IgD-negative memory B cell (primary cell): ENCODE data around the gene VWF. TPM values are rescaled to one million over a fixed set of nuclear protein-coding genes. Genes with fewer than 3 reads are reported as not detected.

Experiments
- H3K27ac Mint-ChIP-seq, 3 donors: one replicate each; pipeline ENCODE4 v1.8.0; 2020 to 2022; ENCODE audit warnings: mild to moderate bottlenecking in 3 of 3, mixed read lengths in 3 of 3, moderate library complexity in 1 of 3
- H3K27me3 Mint-ChIP-seq: one replicate; pipeline ENCODE4 v1.8.0; 2021; ENCODE audit warnings: mixed read lengths
- H3K36me3 Mint-ChIP-seq: one replicate; pipeline ENCODE4 v1.8.0; 2020; ENCODE audit warnings: mild to moderate bottlenecking, mixed read lengths
- H3K4me1 Mint-ChIP-seq, 3 donors: one replicate each; pipeline ENCODE4 v1.8.0; 2020 to 2022; ENCODE audit warnings: mixed read lengths in 3 of 3, mild to moderate bottlenecking in 1 of 3
- H3K4me3 Mint-ChIP-seq, 4 donors: one replicate each; pipeline ENCODE4 v1.8.0; 2020 to 2022; ENCODE audit warnings: mild to moderate bottlenecking in 4 of 4, mixed read lengths in 4 of 4, moderate library complexity in 3 of 4
- H3K9me3 Mint-ChIP-seq, 3 donors: one replicate each; pipeline ENCODE4 v1.8.0; 2020 to 2021; ENCODE audit warnings: mixed read lengths in 3 of 3, mild to moderate bottlenecking in 1 of 3
- polyA plus RNA-seq: library from polyadenylated mRNA; unstranded; fragments of 300-500 nt; fragmentation: Illumina TruSeq; gene quantifications from one replicate; pipeline ENCODE4 v1.2.3, GENCODE V29; 2021

The VWF gene
- polyA plus RNA-seq, 1 donor from 2014 or later = 0.11 TPM

GRCh38 chr12:6099316-6099715, 25.2 kb downstream of the VWF start:
- peaks cover 13% of the 10 kb centered on the region for H3K27me3 Mint-ChIP-seq
- no peaks in the 10 kb centered on the region for H3K36me3 Mint-ChIP-seq
- H3K4me3 Mint-ChIP-seq = no peak overlapping the region
- H3K9me3 Mint-ChIP-seq = no peaks in the 10 kb centered on the region
- peaks cover 0 to 8% (median 0%) of the 10 kb centered on the region in 3 donors for H3K4me1 Mint-ChIP-seq
- no peak overlapping the region for H3K27ac Mint-ChIP-seq

GRCh38 chr12:6097411-6097810, 27.1 kb downstream of the VWF start:
- H3K27ac Mint-ChIP-seq = no peak overlapping the region
- H3K27me3 Mint-ChIP-seq = peaks cover 21% of the 10 kb centered on the region
- H3K4me1 Mint-ChIP-seq = peaks cover 0 to 1% (median 0%) of the 10 kb centered on the region in 3 donors
- no peaks in the 10 kb centered on the region for H3K36me3 Mint-ChIP-seq
- no peak overlapping the region for H3K4me3 Mint-ChIP-seq
- H3K9me3 Mint-ChIP-seq = peaks cover 0 to 2% (median 0%) of the 10 kb centered on the region in 3 donors

GRCh38 chr12:6096527-6096926, 27.9 kb downstream of the VWF start:
- Mint-ChIP-seq H3K36me3 (no peaks in the 10 kb centered on the region), H3K4me3 (no peak overlapping the region), H3K27me3 (peaks cover 21% of the 10 kb centered on the region), H3K4me1 (peaks cover 0 to 1% (median 0%) of the 10 kb centered on the region in 3 donors), H3K9me3 (peaks cover 0 to 4% (median 0%) of the 10 kb centered on the region in 3 donors), H3K27ac (no peak overlapping the region)

DNA sequence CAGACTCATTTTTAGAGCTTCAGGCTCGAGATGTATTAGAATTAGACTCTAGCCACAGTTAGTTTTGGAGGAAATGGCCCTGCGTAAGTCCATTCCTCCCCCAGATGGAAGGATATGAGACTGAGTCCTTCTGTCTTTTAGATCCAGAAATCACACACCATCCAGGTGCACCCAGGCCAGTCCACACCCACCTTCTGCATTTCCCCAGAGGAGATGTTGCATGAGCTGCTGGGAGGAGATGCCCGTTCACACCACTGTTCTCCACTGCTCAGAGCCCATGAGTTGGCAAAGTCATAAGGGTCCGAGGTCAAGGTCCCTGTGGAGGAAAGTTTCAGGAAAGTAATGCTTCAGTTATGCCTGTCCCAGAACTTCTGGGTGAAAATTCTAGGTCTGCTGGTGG, 29.2 kb downstream of the VWF start:
- Mint-ChIP-seq H3K36me3 (no peaks in the 10 kb centered on the region), H3K4me3 (no peak overlapping the region), H3K27ac (no peak overlapping the region), H3K27me3 (peaks cover 25% of the 10 kb centered on the region), H3K4me1 (peaks cover 0 to 1% (median 0%) of the 10 kb centered on the region in 3 donors), H3K9me3 (peaks cover 0 to 4% (median 0%) of the 10 kb centered on the region in 3 donors)

DNA sequence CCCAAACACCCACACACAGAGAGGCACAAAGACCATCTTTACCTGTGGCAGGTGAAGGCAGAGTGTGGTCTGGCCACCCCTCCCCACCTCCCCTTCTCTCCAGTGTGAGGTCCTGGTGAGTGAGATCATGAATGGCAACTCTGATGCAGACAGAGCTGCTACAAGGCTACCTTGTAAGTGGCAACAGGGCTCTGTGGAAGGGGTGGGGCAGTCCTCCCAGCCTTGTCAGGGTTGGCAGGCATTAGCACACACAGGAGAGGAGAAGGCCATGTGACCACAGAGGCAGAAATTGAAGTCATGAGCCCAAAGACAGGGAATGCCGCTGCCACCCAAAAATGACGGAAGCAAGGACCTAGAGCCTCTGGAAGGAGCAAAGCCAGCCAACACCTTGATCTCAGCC, 30.7 kb downstream of the VWF start:
- Mint-ChIP-seq H3K27me3 (peaks cover 23% of the 10 kb centered on the region), H3K27ac (no peak overlapping the region), H3K36me3 (no peaks in the 10 kb centered on the region), H3K4me1 (peaks cover 0 to 1% (median 0%) of the 10 kb centered on the region in 3 donors), H3K9me3 (peaks cover 0 to 4% (median 0%) of the 10 kb centered on the region in 3 donors), H3K4me3 (no peak overlapping the region)

- Mint-ChIP-seq H3K4me1 (peaks cover 0 to 1% (median 0%) of the 10 kb centered on the region in 3 donors), H3K27me3 (peaks cover 24% of the 10 kb centered on the region)
Observed at GRCh38 chr12:6092784-6093722, 31.4 kb downstream of the VWF start.

GRCh38 chr12:6091786-6092566, 32.5 kb downstream of the VWF start:
- peaks cover 25% of the 10 kb centered on the region for H3K27me3 Mint-ChIP-seq
- peak overlapping the region in 2 of 4 donors; percentile 28 to 32 for H3K4me3 Mint-ChIP-seq
- H3K27ac Mint-ChIP-seq = no peak overlapping the region
- H3K36me3 Mint-ChIP-seq = no peaks in the 10 kb centered on the region
- H3K9me3 Mint-ChIP-seq = peaks cover 0 to 4% (median 0%) of the 10 kb centered on the region in 3 donors
- peaks cover 0 to 1% (median 0%) of the 10 kb centered on the region in 3 donors for H3K4me1 Mint-ChIP-seq

More at GRCh38 chr12:6092784-6093722, 31.4 kb downstream of the VWF start:
- Mint-ChIP-seq H3K27ac (no peak overlapping the region), H3K4me3 (peak overlapping the region in 1 of 4 donors; percentile 0), H3K9me3 (peaks cover 0 to 4% (median 0%) of the 10 kb centered on the region in 3 donors), H3K36me3 (no peaks in the 10 kb centered on the region)

- Mint-ChIP-seq H3K27ac (no peak overlapping the region), H3K36me3 (no peaks in the 10 kb centered on the region), H3K9me3 (peaks cover 0 to 4% (median 0%) of the 10 kb centered on the region in 3 donors), H3K27me3 (peaks cover 21% of the 10 kb centered on the region), H3K4me3 (no peak overlapping the region), H3K4me1 (no peaks in the 10 kb centered on the region)
Observed at GRCh38 chr12:6090803-6091202, 33.7 kb downstream of the VWF start.

GRCh38 chr12:6088921-6089747, 35.3 kb downstream of the VWF start:
- H3K27me3 Mint-ChIP-seq = peaks cover 14% of the 10 kb centered on the region
- H3K4me3 Mint-ChIP-seq = no peak overlapping the region
- H3K36me3 Mint-ChIP-seq = no peaks in the 10 kb centered on the region
- no peaks in the 10 kb centered on the region for H3K4me1 Mint-ChIP-seq
- no peak overlapping the region for H3K27ac Mint-ChIP-seq
- peaks cover 0 to 4% (median 0%) of the 10 kb centered on the region in 3 donors for H3K9me3 Mint-ChIP-seq

GRCh38 chr12:6086316-6086715, 38.2 kb downstream of the VWF start:
- H3K27me3 Mint-ChIP-seq = peaks cover 3% of the 10 kb centered on the region
- no peaks in the 10 kb centered on the region for H3K9me3 Mint-ChIP-seq
- H3K4me1 Mint-ChIP-seq = no peaks in the 10 kb centered on the region
- H3K27ac Mint-ChIP-seq = no peak overlapping the region
- no peaks in the 10 kb centered on the region for H3K36me3 Mint-ChIP-seq
- H3K4me3 Mint-ChIP-seq = no peak overlapping the region

DNA sequence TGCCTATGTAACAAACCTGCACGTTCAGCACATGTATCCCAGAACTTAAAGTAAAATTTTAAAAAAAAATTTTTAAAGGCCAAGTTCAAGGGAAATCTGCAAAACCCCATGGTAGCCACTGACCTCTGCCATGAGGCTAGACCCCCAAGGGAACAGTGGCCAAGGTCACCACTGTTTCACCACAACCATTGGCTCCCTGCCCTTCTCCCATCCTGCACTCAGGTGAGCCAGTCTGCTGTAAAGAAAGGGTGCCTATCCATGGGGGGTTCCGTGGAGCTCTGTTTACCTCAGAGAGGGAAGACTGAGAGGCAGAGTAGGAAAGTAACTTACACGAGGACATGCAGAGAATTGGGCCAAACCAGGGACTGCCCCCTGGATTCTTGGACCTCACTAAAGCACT, 38.6 kb downstream of the VWF start:
- no peak overlapping the region for H3K4me3 Mint-ChIP-seq
- H3K27ac Mint-ChIP-seq = no peak overlapping the region
- peaks cover 3% of the 10 kb centered on the region for H3K27me3 Mint-ChIP-seq
- H3K36me3 Mint-ChIP-seq = no peaks in the 10 kb centered on the region
- no peaks in the 10 kb centered on the region for H3K4me1 Mint-ChIP-seq
- no peaks in the 10 kb centered on the region for H3K9me3 Mint-ChIP-seq

GRCh38 chr12:6084969-6085450, 39.5 kb downstream of the VWF start:
- H3K36me3 Mint-ChIP-seq = no peaks in the 10 kb centered on the region
- no peaks in the 10 kb centered on the region for H3K9me3 Mint-ChIP-seq
- H3K4me3 Mint-ChIP-seq = no peak overlapping the region
- H3K27ac Mint-ChIP-seq = no peak overlapping the region
- no peaks in the 10 kb centered on the region for H3K4me1 Mint-ChIP-seq
- H3K27me3 Mint-ChIP-seq = peaks cover 2% of the 10 kb centered on the region

DNA sequence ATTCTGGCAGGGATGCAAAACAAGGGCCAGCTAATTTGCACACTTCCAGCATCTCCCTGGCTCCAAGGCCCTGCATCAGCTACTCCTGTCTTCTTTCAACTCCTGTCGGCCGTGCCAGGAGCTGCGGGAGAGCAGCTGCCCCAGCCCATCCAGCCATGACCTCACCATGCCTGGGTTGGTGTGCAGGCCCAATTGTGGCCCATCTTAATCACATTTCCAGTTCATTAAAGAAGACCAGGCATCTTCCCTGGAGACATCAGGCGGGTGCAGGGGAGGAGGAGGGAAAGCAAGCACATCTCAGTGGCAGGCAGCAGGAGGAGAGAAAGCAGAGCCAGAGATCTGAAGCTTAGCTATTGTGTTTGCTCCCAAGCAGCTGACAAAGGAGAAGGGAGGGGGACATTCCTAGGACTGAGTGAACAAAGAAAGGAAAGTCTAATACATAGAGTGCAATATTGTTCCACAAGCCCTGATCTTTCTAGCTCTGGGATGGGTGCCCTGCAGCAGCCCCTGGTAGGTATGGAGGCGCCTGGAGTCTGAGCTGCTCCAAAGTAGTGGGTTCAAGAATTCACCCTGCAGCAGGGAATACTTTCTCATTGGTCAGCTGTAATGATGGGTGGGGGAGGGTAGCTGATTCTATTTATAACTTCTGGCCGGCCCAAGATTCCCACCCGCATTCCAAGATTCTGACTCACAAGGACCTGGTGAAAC, 40.1 kb downstream of the VWF start:
- H3K27me3 Mint-ChIP-seq = peaks cover 2% of the 10 kb centered on the region
- H3K4me3 Mint-ChIP-seq = no peak overlapping the region
- no peak overlapping the region for H3K27ac Mint-ChIP-seq
- no peaks in the 10 kb centered on the region for H3K36me3 Mint-ChIP-seq
- no peaks in the 10 kb centered on the region for H3K4me1 Mint-ChIP-seq
- no peaks in the 10 kb centered on the region for H3K9me3 Mint-ChIP-seq

DNA sequence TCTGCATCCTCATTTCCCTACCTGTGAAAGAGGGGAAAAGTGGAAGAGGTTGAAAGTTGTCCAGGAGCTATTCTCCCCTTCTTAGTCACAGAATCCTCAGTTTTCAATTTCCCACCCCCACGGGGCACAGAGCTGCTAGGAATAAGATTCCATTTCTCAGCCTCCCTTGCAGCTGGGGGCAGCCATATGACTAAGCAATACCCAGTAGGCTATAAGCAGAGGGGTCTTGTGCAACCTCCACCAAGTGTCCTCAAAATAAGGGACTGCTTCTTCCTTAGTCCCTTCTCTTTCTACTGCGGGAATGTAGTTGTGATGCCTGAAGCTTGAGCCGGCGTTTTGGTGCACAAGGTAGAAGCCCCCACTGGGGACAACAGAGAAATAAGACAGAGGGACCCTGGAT, 40.9 kb downstream of the VWF start:
- Mint-ChIP-seq H3K27ac (no peak overlapping the region), H3K27me3 (peaks cover 7% of the 10 kb centered on the region), H3K4me1 (no peaks in the 10 kb centered on the region), H3K9me3 (no peaks in the 10 kb centered on the region), H3K4me3 (no peak overlapping the region), H3K36me3 (no peaks in the 10 kb centered on the region)
